NCI-H146 (cell line): Measurements from ENCODE around the gene GBP7.
A peak's percentile ranks its signal among the peaks of the same experiment; 100 is the strongest.

ENCODE experiments used
- DNase-seq: peaks from one replicate; lab custom pipeline; 2025; lab: John Stamatoyannopoulos, UW

The GBP7 gene

GRCh38 chr1:89114662-89115061 lies 61.1 kb downstream of the GBP7 start:
- DNase-seq, result no peak

DNA sequence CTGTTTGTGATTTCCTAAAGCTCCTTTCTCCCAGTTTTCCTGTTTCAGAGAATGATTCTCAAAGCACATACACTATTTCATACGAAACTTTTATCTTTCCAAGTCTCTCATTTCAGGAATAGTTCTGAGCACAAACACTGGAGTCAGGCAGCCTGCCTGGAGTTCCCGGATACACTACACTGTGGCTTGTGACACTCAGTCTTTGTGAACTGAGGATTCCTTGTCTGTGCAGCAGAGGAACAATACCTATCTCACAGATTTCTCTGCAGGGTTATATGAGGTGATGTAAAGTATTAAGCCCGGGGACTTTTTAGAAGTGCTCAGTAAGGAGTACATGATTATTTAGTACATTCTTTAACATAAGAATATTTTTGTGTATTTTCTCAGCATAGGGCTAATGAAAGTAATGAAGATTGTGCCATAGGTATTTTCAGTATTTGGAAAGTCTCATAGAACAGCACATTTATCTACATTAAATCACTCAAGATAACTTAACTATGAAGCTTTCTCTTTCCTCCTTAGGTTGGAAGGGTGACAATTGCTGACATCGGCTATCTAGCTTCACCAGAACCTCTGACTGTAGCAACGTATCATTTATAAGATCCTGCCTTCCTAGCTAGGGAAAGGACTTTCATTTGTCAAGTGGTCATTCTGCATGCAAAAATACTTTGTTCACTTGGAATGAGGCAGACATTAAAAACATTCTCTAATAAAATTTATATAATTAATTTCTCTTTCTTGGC lies 62.8 kb downstream of the GBP7 start:
- no peak for DNase-seq

- DNase-seq, result no peak
Observed at GRCh38 chr1:89104687-89105086, 71.1 kb downstream of the GBP7 start.

DNA sequence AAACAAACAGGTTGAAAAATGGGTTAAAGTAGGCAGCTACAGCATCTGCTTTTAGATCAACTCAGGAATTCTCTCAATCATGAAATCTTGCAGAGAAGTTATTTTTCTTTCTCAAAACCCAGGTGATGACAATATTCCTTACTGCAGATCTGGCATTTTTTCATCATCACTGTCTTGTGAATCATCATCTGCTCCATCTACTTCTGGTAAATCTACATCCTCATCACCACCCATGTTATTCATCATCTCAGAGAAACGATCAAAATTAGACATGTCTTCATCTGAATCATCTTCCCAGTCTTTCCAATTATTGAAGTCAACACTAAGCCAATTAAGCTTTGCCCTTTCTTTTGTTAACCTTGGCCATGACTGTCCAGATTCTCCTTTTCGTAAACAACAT lies 71.7 kb downstream of the GBP7 start:
- no peak for DNase-seq

DNA sequence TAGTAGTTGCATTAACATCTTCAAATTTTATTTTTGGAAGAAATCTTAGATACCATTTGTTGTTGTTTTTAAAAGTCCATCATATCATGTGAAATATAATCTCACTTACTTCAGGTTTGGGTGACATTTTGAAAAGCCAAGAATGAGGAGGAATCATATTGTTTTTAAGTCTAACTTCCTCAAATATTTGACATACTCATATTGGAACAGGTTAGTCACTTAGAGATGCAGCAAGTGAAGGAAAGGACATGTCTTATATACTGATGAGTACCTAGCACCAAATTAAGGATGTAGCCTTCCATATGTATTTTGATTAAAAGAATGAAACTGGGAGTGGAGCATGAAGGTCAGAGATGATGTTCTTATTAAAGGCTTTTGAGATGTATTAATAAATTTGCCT lies 73.8 kb downstream of the GBP7 start:
- DNase-seq, result no peak

- no peak for DNase-seq
Observed at GRCh38 chr1:89100412-89100811, 75.4 kb downstream of the GBP7 start.

- DNase-seq, result no peak
Observed at GRCh38 chr1:89098857-89099256, 76.9 kb downstream of the GBP7 start.

DNA sequence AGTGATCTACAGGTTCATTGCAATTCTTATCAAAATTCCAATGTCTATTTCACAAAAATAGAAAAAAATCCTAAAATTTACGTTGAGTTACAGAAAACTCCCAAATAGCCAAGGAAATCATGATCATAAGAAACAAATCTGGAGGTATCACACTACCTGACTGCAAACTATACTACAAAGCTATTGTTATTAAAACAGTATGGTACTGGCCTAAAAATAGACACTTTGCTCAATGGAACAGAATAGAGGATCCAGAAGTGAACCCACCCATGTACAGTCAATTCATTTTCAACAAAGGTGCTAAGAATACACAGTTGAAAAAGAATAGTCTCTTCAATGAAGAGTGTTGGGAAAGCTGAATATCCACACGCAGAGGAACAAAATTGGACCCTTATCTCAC lies 80.1 kb downstream of the GBP7 start:
- no peak for DNase-seq

- DNase-seq, result no peak
Observed at GRCh38 chr1:89089962-89090361, 85.8 kb downstream of the GBP7 start.

GRCh38 chr1:89088572-89088971 lies 87.2 kb downstream of the GBP7 start:
- peak; percentile 2 for DNase-seq

GRCh38 chr1:89087241-89087640 lies 88.6 kb downstream of the GBP7 start:
- DNase-seq, result no peak

GRCh38 chr1:89085781-89086180 lies 90.0 kb downstream of the GBP7 start:
- no peak for DNase-seq
